Mesenchymal stem cell (in vitro differentiated cells and primary cell): ENCODE measurements around the gene MAGED2.

Experiments used
- DNase-seq: peaks from one replicate; pipeline ENCODE4 v3.0.0-alpha.2; 2013
- H2AFZ ChIP-seq: one replicate; pipeline ENCODE4 v1.6.1; 2013; ENCODE audit warnings: low read depth, mild to moderate bottlenecking, control low read depth, inconsistent platforms, low read length, moderate library complexity
- H2AK5ac ChIP-seq: 2 replicates; pipeline ENCODE4 v1.6.1; 2013; ENCODE audit warnings: low read length, moderate library complexity, mild to moderate bottlenecking, inconsistent platforms; ENCODE audit not compliant: severe bottlenecking
- H2BK120ac ChIP-seq: one replicate; pipeline ENCODE4 v1.6.1; 2013; ENCODE audit warnings: low read depth, mild to moderate bottlenecking, inconsistent platforms, low read length, moderate library complexity
- H2BK12ac ChIP-seq, 2 experiments: one replicate each; pipeline ENCODE4 v1.6.1; 2013; ENCODE audit warnings: inconsistent platforms in 2 of 2, low read length in 2 of 2, mild to moderate bottlenecking in 2 of 2, moderate library complexity in 2 of 2, control low read depth in 1 of 2
- H2BK15ac ChIP-seq: one replicate; pipeline ENCODE4 v1.6.1; 2013; ENCODE audit warnings: mild to moderate bottlenecking, low read depth, inconsistent platforms; ENCODE audit not compliant: poor library complexity, severe bottlenecking
- H2BK5ac ChIP-seq: 2 replicates; pipeline ENCODE4 v1.6.1; 2013; ENCODE audit warnings: low read depth, mild to moderate bottlenecking, low read length, control low read depth, inconsistent platforms; ENCODE audit not compliant: poor library complexity, severe bottlenecking
- H3K14ac ChIP-seq, 2 experiments: one replicate each; pipeline ENCODE4 v1.6.1; 2013; ENCODE audit warnings: inconsistent platforms in 2 of 2, low read length in 2 of 2, control low read depth in 1 of 2, mild to moderate bottlenecking in 1 of 2, moderate library complexity in 1 of 2
- H3K18ac ChIP-seq, 2 experiments: one replicate each; pipeline ENCODE4 v1.6.1; 2013; ENCODE audit warnings: inconsistent platforms in 2 of 2, low read length in 2 of 2, control low read depth in 1 of 2, low read depth in 1 of 2, mild to moderate bottlenecking in 1 of 2
- H3K23ac ChIP-seq, 2 experiments: one replicate each; pipeline ENCODE4 v1.6.1; 2013; ENCODE audit warnings: inconsistent platforms in 2 of 2, low read length in 2 of 2, mild to moderate bottlenecking in 2 of 2, moderate library complexity in 2 of 2, control low read depth in 1 of 2
- H3K27ac ChIP-seq: 2 replicates; pipeline ENCODE4 v1.5.1; 2013; ENCODE audit warnings: mild to moderate bottlenecking, moderate library complexity, low read length, control low read depth, inconsistent platforms; ENCODE audit not compliant: poor library complexity, severe bottlenecking
- H3K27me3 ChIP-seq, 2 experiments: 2 replicates each; pipeline versions ENCODE4 v1.6.1 to v1.7.0; 2013; ENCODE audit warnings: low read length in 2 of 2, mild to moderate bottlenecking in 2 of 2, moderate library complexity in 2 of 2, control low read depth in 1 of 2, inconsistent platforms in 1 of 2; ENCODE audit not compliant: control insufficient read depth in 1 of 2, insufficient read depth in 1 of 2
- H3K36me3 ChIP-seq, 2 experiments: 2 replicates each; pipeline versions ENCODE4 v1.6.1 to v1.7.0; 2013; ENCODE audit warnings: low read length in 2 of 2, control low read depth in 1 of 2, inconsistent platforms in 1 of 2, low read depth in 1 of 2, mild to moderate bottlenecking in 1 of 2; ENCODE audit not compliant: insufficient read depth in 2 of 2, control insufficient read depth in 1 of 2
- H3K4ac ChIP-seq, 2 experiments: one replicate each; pipeline ENCODE4 v1.6.1; 2013; ENCODE audit warnings: inconsistent platforms in 2 of 2, low read length in 2 of 2, mild to moderate bottlenecking in 2 of 2, moderate library complexity in 2 of 2, control low read depth in 1 of 2, low read depth in 1 of 2
- H3K4me1 ChIP-seq: 2 replicates; pipeline ENCODE4 v1.6.1; 2013; ENCODE audit warnings: low read depth, low read length, control low read depth; ENCODE audit not compliant: control insufficient read depth, insufficient read depth
- H3K4me2 ChIP-seq: 2 replicates; pipeline ENCODE4 v1.6.1; 2013; ENCODE audit warnings: low read length, mild to moderate bottlenecking, inconsistent platforms; ENCODE audit not compliant: poor library complexity, severe bottlenecking
- H3K4me3 ChIP-seq, 2 experiments: 2 replicates each; pipeline versions ENCODE4 v1.5.1 to v1.7.0; 2013; ENCODE audit warnings: low read length in 2 of 2, mild to moderate bottlenecking in 2 of 2, control low read depth in 1 of 2, low read depth in 1 of 2; ENCODE audit not compliant: insufficient read depth in 1 of 2
- H3K79me1 ChIP-seq: replicated peaks from 2 replicates; pipeline ENCODE4 v1.6.1; 2013; ENCODE audit warnings: mild to moderate bottlenecking, control low read depth, low read length, inconsistent platforms; ENCODE audit not compliant: poor library complexity, severe bottlenecking
- H3K9ac ChIP-seq: 2 replicates; pipeline ENCODE4 v1.7.0; 2013; ENCODE audit warnings: mild to moderate bottlenecking, low read length, moderate library complexity
- H3K9me3 ChIP-seq: 2 replicates; pipeline ENCODE4 v1.7.0; 2013; ENCODE audit warnings: mild to moderate bottlenecking, low read length; ENCODE audit not compliant: control insufficient read depth
- H4K8ac ChIP-seq: one replicate; pipeline ENCODE4 v1.6.1; 2013; ENCODE audit warnings: inconsistent platforms, mild to moderate bottlenecking, low read length, moderate library complexity
- H4K91ac ChIP-seq: one replicate; pipeline ENCODE4 v1.6.1; 2013; ENCODE audit warnings: mild to moderate bottlenecking, low read length, inconsistent platforms
- WGBS: methylation state at CpG from one replicate; pipeline ENCODE4 v1.1.7; 2013; ENCODE audit warnings: mixed read lengths; 5-methylcytosine and 5-hydroxymethylcytosine counted together

The MAGED2 gene

DNA sequence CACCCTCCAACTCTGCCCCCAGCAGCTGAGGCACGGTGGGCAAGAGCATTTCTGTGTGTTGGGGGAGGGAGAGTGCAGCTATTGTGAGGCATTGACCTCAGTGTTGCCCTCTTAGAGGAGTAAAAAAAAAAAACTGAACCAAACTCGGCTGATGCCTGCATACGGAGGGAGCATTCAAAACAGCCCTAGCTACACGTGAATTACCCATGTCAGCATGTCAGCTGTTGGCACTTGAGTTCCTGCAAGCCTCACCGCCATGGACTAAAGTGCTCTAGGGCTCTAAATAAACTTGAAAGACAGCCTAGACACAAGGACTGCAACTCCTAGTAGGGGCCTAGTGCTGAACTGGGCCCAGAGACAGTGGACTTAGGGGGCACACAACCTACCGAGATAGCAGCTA lies 31.5 kb upstream of the MAGED2 start:
- Histone ChIP-seq H2BK15ac (peak overlapping the region; percentile 23), H3K4me2 (no peak overlapping the region), H3K18ac (peak overlapping the region; percentile 39 to 48), H3K27me3 (peaks cover 0 to 9% of the 10 kb centered on the region in 2 experiments), H2BK120ac (no peak overlapping the region), H3K14ac (no peak overlapping the region), H2BK5ac (no peak overlapping the region), H4K91ac (peak overlapping the region; percentile 8), H3K27ac (no peak overlapping the region), H3K79me1 (no peaks in the 10 kb centered on the region), H3K9ac (no peak overlapping the region), H3K9me3 (no peaks in the 10 kb centered on the region), H4K8ac (peak overlapping the region; percentile 80), H2AK5ac (no peak overlapping the region), H3K4me1 (no peaks in the 10 kb centered on the region), H2BK12ac (peak overlapping the region in 1 of 2 experiments; percentile 94), H3K4me3 (no peak overlapping the region), H3K4ac (no peak overlapping the region), H3K36me3 (no peaks in the 10 kb centered on the region), H2AFZ (no peak overlapping the region), H3K23ac (no peak overlapping the region)
- DNase-seq: no peak
- 62% methylated on average over 4 of the region's 6 CpGs for WGBS

GRCh38 chrX:54776987-54777672 lies 30.4 kb upstream of the MAGED2 start:
- Histone ChIP-seq H3K4me2 (no peak overlapping the region), H3K9me3 (no peaks in the 10 kb centered on the region), H2AK5ac (no peak overlapping the region), H3K4me3 (no peak overlapping the region), H3K36me3 (no peaks in the 10 kb centered on the region), H3K4me1 (no peaks in the 10 kb centered on the region), H3K27me3 (peaks cover 0 to 9% of the 10 kb centered on the region in 2 experiments), H3K14ac (no peak overlapping the region), H2AFZ (no peak overlapping the region), H4K91ac (no peak overlapping the region), H3K23ac (no peak overlapping the region), H3K18ac (peak overlapping the region in 1 of 2 experiments; percentile 21), H2BK120ac (no peak overlapping the region), H3K4ac (no peak overlapping the region), H2BK5ac (no peak overlapping the region), H2BK15ac (no peak overlapping the region), H4K8ac (no peak overlapping the region), H2BK12ac (no peak overlapping the region), H3K79me1 (no peaks in the 10 kb centered on the region), H3K27ac (no peak overlapping the region), H3K9ac (no peak overlapping the region)
- no peak for DNase-seq
- WGBS: 90% methylated on average over 5 of the region's 6 CpGs

DNA sequence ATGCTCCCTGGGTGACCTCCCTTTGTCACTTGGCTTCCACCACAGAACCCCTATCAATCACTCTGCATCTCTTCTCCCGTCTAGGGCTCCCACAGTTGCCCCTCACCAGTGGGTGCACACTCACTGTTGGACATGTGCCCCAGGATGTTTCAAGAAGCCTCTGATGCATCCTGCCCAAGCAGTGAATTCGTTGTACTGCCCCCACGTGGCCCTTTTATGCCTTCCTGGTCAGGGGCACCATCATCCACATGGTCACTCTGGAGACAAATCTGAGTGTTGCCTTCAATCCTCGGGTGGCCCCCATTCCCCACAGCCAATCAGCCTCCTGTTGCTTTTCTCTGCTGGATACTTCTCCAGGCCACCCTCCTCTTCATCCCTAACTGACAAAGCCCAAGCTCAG lies 21.6 kb upstream of the MAGED2 start:
- 42% methylated on average over 4 of the region's 4 CpGs for WGBS
- no peak overlapping the region for H2AFZ ChIP-seq
- H2AK5ac ChIP-seq: no peak overlapping the region
- H3K9ac ChIP-seq: no peak overlapping the region
- H2BK15ac ChIP-seq: no peak overlapping the region
- no peaks in the 10 kb centered on the region for H3K36me3 ChIP-seq
- no peaks in the 10 kb centered on the region for H3K9me3 ChIP-seq
- H2BK5ac ChIP-seq: no peak overlapping the region
- no peaks in the 10 kb centered on the region for H3K79me1 ChIP-seq
- H3K4me2 ChIP-seq: no peak overlapping the region
- H2BK120ac ChIP-seq: no peak overlapping the region
- H3K27me3 ChIP-seq: peaks cover 0 to 15% of the 10 kb centered on the region in 2 experiments
- H3K23ac ChIP-seq: no peak overlapping the region
- no peak overlapping the region for H4K8ac ChIP-seq
- H3K4ac ChIP-seq: no peak overlapping the region
- no peak for DNase-seq
- H3K27ac ChIP-seq: no peak overlapping the region
- no peak overlapping the region for H2BK12ac ChIP-seq
- no peak overlapping the region for H4K91ac ChIP-seq
- no peak overlapping the region for H3K18ac ChIP-seq
- no peak overlapping the region for H3K4me3 ChIP-seq
- H3K4me1 ChIP-seq: no peaks in the 10 kb centered on the region
- no peak overlapping the region for H3K14ac ChIP-seq

DNA sequence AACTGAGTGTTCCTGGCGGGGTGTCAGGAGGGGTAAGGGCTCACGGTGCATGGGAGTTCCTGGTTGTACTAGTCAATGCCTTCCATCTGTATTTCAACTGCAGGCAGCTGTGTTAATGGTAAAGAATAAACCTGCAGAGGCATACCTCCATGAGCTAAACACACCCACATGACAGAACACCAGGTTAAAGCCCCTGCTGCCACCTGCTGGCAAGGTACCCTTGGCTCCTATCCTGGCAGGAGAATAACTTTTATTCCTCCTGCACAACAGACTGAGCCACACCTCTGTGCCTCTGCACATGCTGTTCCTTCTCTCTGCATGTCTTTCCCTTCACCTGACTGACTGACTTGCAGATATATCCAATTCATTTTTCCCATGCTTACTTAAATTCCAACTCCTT lies 20.6 kb upstream of the MAGED2 start:
- Histone ChIP-seq H2BK15ac (no peak overlapping the region), H3K14ac (no peak overlapping the region), H3K9ac (no peak overlapping the region), H2BK120ac (no peak overlapping the region), H3K18ac (no peak overlapping the region), H3K4ac (no peak overlapping the region), H3K36me3 (no peaks in the 10 kb centered on the region), H2AK5ac (no peak overlapping the region), H2AFZ (no peak overlapping the region), H3K4me2 (no peak overlapping the region), H3K23ac (no peak overlapping the region), H3K79me1 (no peaks in the 10 kb centered on the region), H3K9me3 (no peaks in the 10 kb centered on the region), H4K91ac (no peak overlapping the region), H3K4me3 (no peak overlapping the region), H3K27me3 (peaks cover 3 to 26% of the 10 kb centered on the region in 2 experiments), H2BK5ac (no peak overlapping the region), H4K8ac (no peak overlapping the region), H2BK12ac (no peak overlapping the region), H3K4me1 (no peaks in the 10 kb centered on the region), H3K27ac (no peak overlapping the region)
- WGBS: no CpG with 5 or more reads among the region's 2 CpGs
- no peak for DNase-seq
